ENCODE measurements around the gene NCKAP1.

The NCKAP1 gene

GRCh38 chr2:183028108-183028507, 10.1 kb downstream of the NCKAP1 start:
- TF ChIP-seq CTCF (conservative IDR thresholded peaks at IDR 0.05; ENCODE audit: low read length) (no peak), EZH2phosphoT487 (IDR thresholded peaks at IDR 0.05; ENCODE audit: borderline replicate concordance) (no peak)
- no peaks in the 10 kb centered on the region for H3K4me1 ChIP-seq (ENCODE audit: insufficient read depth, low read length, poor library complexity, severe bottlenecking)

GRCh38 chr2:183027443-183027842, 10.8 kb downstream of the NCKAP1 start:
- H3K27me3 ChIP-seq (ENCODE audit: insufficient read depth, low read length, poor library complexity, severe bottlenecking) = peaks cover 12% of the 10 kb centered on the region
- no peak overlapping the region for H3K9ac ChIP-seq (ENCODE audit: low read depth, low read length, poor library complexity, severe bottlenecking)
- no peaks in the 10 kb centered on the region for H3K9me3 ChIP-seq (ENCODE audit: insufficient read depth, low read depth, low read length)
- H3K36me3 ChIP-seq (ENCODE audit: insufficient read depth, low read length) = no peaks in the 10 kb centered on the region
- H4K20me1 ChIP-seq (ENCODE audit: insufficient read depth, low read length, poor library complexity, severe bottlenecking) = no peaks in the 10 kb centered on the region
- H3K4me2 ChIP-seq (ENCODE audit: low read depth, low read length, poor library complexity, severe bottlenecking) = no peak overlapping the region
- H3K4me3 ChIP-seq (ENCODE audit: low read length, poor library complexity, severe bottlenecking) = no peak overlapping the region
- H3K9me2 ChIP-seq (replicated peaks; ENCODE audit: low read depth, low read length) = no peaks in the 10 kb centered on the region
- H2AFZ ChIP-seq (ENCODE audit: low read length) = no peak overlapping the region
- H3F3A ChIP-seq (ENCODE audit: low read depth) = no peaks in the 10 kb centered on the region
- no peaks in the 10 kb centered on the region for H3K4me1 ChIP-seq (ENCODE audit: insufficient read depth, low read length, poor library complexity, severe bottlenecking)
- TF ChIP-seq CTCF (conservative IDR thresholded peaks at IDR 0.05; ENCODE audit: low read length) (no peak), EZH2phosphoT487 (IDR thresholded peaks at IDR 0.05; ENCODE audit: borderline replicate concordance) (no peak)
- H3K79me2 ChIP-seq (ENCODE audit: insufficient read depth, low read length) = no peaks in the 10 kb centered on the region

More at GRCh38 chr2:183028108-183028507, 10.1 kb downstream of the NCKAP1 start:
- Histone ChIP-seq H3K9me3 (ENCODE audit: insufficient read depth, low read depth, low read length) (no peaks in the 10 kb centered on the region), H2AFZ (ENCODE audit: low read length) (no peak overlapping the region), H3K36me3 (ENCODE audit: insufficient read depth, low read length) (no peaks in the 10 kb centered on the region), H4K20me1 (ENCODE audit: insufficient read depth, low read length, poor library complexity, severe bottlenecking) (no peaks in the 10 kb centered on the region), H3K4me3 (ENCODE audit: low read length, poor library complexity, severe bottlenecking) (no peak overlapping the region), H3K79me2 (ENCODE audit: insufficient read depth, low read length) (no peaks in the 10 kb centered on the region), H3K27me3 (ENCODE audit: insufficient read depth, low read length, poor library complexity, severe bottlenecking) (peaks cover 17% of the 10 kb centered on the region), H3K9me2 (replicated peaks; ENCODE audit: low read depth, low read length) (no peaks in the 10 kb centered on the region), H3F3A (ENCODE audit: low read depth) (no peaks in the 10 kb centered on the region), H3K4me2 (ENCODE audit: low read depth, low read length, poor library complexity, severe bottlenecking) (no peak overlapping the region), H3K9ac (ENCODE audit: low read depth, low read length, poor library complexity, severe bottlenecking) (no peak overlapping the region)

GRCh38 chr2:183026424-183026823, 11.8 kb downstream of the NCKAP1 start:
- no peaks in the 10 kb centered on the region for H3K36me3 ChIP-seq (ENCODE audit: insufficient read depth, low read length)
- H3K79me2 ChIP-seq (ENCODE audit: insufficient read depth, low read length) = no peaks in the 10 kb centered on the region
- H3K4me1 ChIP-seq (ENCODE audit: insufficient read depth, low read length, poor library complexity, severe bottlenecking) = no peaks in the 10 kb centered on the region
- H3K4me3 ChIP-seq (ENCODE audit: low read length, poor library complexity, severe bottlenecking) = no peak overlapping the region
- H3K9me2 ChIP-seq (replicated peaks; ENCODE audit: low read depth, low read length) = no peaks in the 10 kb centered on the region
- H3K27me3 ChIP-seq (ENCODE audit: insufficient read depth, low read length, poor library complexity, severe bottlenecking) = peaks cover 10% of the 10 kb centered on the region
- H2AFZ ChIP-seq (ENCODE audit: low read length) = no peak overlapping the region
- H3K4me2 ChIP-seq (ENCODE audit: low read depth, low read length, poor library complexity, severe bottlenecking) = no peak overlapping the region
- H3F3A ChIP-seq (ENCODE audit: low read depth) = no peaks in the 10 kb centered on the region
- no peaks in the 10 kb centered on the region for H4K20me1 ChIP-seq (ENCODE audit: insufficient read depth, low read length, poor library complexity, severe bottlenecking)
- TF ChIP-seq CTCF (conservative IDR thresholded peaks at IDR 0.05; ENCODE audit: low read length) (no peak), EZH2phosphoT487 (IDR thresholded peaks at IDR 0.05; ENCODE audit: borderline replicate concordance) (no peak)
- H3K9me3 ChIP-seq (ENCODE audit: insufficient read depth, low read depth, low read length) = no peaks in the 10 kb centered on the region
- H3K9ac ChIP-seq (ENCODE audit: low read depth, low read length, poor library complexity, severe bottlenecking) = no peak overlapping the region

Measured in Loucy (cell line).